DMS153 treated with DMSO at 0.1 percent for 48 hours (cell line): Measurements from ENCODE around the gene SGMS1.
"Not testable (repeated sequence)": the region's sequence is repeated elsewhere in the genome, so short reads cannot be mapped to it uniquely, and the experiment has no call there.

Experiments used
- DNase-seq: peaks from one replicate; lab custom pipeline; 2025; ENCODE audit not compliant: unreplicated experiment; lab: John Stamatoyannopoulos, UW

Gene SGMS1

DNA sequence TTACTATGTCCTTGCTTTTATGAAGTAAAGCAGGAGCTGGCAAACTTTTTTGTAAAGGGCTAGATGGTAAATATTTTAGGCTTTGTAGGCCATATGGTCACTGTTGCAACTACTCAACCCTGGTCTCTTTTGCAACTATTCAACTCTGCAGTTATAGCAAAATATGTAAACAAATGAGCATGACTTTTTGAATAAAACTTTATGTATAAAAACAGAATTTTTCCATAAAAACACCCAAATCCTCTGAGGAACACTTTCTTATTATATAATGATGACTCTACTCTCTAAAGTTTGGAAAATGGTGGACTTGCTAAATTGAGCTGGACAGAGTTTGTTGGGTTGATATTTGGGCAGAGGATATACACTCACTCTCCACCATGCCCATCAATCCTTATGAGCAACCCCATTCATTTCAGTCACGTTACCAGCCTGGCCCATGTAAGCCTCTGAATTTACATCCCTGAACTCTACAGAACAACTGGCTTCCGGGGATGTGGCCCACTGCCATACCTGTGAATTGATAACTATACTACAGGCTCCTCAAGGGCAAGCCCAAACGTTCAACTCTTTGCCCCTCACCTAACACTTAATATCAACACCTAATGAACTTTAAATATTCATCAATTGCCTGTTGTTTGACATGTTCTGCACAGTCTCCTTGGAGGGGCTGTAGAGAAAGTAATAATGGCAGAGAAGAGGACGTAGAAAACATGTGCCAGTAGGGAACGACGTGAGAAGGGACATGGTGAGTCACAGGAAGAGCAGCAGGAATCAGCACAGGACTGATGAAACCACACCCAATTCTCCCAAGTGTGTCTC lies 37.6 kb downstream of the SGMS1 start:
- DNase-seq, result no peak

DNA sequence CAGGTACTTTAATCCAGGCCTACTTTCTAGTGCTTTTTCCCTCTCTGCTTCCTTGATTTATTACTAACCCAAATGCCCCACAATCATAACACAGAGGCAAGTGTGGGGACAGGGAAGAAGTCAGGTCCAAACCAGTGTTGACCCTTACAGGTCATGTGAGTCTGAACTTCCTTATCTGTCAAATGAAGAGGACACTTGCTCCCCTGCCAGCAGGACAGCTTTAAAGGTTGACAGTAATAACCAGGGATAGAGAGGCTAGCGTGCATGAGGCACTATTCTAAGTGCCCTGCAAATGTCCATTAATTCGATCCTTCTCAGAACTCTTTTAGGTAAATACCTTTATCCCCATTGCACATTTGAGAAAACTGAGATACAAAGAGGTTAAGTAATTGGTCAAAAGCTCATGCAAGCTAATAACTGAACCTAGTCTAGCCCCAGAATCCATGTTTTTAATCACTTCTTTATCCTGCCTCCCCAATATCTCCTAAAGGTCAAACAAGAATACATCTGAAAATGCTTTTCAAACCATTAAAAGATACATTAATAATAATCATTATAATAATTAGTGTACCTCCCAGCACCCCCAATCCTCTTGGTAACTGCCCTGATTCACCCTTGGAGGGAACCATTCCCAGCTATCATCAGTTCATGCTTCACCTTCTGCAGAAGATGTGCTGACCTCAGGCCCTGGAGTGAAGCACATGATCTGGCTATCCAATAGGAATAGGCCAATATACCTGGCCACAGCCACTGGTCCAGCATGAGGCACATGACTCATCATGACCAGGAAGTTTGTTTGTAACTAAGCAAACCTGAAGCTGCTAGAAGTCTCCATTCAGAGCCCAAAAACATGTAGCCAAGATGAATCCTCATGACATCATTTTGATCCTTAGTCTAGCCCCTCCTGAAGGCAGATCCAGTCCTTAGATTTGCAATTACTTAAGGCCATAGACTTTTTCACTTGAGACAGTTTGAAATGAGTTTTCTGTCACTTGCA lies 40.7 kb downstream of the SGMS1 start:
- DNase-seq, result no peak

DNA sequence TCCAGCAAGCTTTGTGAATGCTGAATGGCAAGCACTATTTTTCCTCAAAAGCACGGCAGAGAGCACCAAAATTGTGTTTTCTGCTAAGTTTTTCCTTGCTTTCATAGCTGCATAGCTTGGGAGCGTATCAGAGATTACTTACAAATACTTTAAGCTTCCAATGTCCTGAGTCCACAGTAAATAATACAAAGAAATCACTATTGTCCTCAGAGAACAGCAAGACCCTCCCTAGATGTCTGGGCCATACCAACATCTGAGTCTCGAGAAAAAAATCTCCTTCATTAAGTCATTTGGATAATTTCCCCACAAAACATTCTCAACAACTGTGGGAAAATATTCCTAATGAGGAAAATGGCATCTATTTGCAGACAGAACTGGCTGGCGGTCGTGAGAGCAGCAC lies 41.7 kb downstream of the SGMS1 start:
- no peak for DNase-seq

DNA sequence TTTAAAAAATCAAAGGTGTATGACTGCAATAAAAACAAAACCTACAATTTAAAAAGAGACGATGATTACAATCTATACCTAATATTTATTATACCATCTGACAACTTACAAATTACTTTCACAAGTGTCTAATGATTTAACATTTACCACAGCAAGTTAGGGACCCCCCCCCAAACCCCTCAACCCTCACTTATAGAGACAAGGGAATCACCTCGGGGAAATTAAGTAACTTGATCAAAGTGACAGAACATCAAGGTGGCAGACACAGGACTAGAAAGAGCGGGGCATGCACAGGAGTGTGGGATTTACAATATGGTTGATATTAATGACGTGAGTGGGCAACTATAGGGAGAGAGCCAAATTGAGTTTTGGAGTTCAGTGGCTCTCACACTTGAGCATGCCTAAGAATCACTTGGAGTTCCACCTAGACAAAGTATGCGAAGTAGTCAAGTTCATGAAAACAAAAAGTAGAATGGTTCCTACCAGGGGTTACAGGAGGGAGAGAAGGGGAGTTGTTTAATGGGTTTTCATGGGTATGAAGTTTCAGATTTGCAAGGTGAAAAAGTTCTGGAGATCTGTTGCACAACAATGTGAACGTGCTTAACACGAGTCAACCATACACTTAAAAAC lies 43.4 kb downstream of the SGMS1 start:
- DNase-seq, result no peak

- no peak for DNase-seq
These were observed 44.1 kb downstream of the SGMS1 start for GRCh38 chr10:50579491-50580261.

DNA sequence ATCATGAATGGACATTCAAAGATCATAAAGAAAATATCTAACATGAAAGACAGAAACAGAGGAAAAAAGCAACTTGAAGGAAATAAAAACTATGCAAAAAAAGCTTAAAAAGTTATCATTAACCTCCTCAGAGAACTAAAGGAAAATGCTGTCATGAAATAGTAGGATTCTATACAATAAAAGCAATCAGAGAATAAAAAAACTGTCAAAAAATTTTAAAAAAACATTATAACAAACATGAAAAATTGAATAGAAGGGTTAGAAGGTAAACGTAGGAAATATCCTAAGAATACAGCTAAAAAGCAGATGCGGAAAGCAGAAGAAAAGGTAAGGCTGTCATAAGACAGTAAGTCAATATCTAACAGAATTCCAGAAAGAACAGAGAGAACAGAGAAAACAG lies 44.8 kb downstream of the SGMS1 start:
- DNase-seq, result no peak

DNA sequence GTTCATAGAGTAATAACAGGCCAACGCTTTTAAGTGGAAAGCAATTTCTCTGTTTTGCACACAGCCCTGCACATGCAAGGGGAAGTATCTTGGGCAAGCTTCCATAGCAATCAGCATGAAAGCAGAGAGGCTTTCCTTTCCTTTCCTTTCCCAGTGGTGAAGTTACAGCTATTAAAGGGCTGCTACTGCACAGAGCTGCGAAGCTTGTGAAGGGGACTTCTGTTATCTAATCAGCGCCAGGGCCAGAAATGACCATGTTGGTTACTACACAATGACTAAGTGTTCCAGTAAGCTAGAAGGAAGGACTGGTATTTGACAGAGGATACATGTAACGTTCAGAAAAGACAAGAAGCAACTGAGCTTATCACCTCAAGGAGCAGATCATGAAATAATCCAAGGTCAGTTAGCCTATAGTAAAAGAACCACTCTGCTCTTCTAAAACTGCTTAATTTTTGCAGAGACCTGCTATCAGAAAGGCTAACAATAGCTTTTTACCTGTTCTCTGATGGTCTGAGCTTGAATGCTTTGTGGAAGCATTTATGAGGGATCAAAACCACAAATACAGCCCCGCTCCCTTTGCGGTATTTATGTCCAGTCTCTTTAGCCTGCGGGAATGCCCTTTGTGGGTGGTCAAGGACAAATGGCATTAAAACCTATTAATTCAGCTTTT lies 45.9 kb downstream of the SGMS1 start:
- no peak for DNase-seq

GRCh38 chr10:50577010-50577409 lies 46.7 kb downstream of the SGMS1 start:
- no peak for DNase-seq

GRCh38 chr10:50576245-50576815 lies 47.4 kb downstream of the SGMS1 start:
- DNase-seq, result no peak

GRCh38 chr10:50575477-50576244 lies 48.1 kb downstream of the SGMS1 start:
- DNase-seq, result no peak

DNA sequence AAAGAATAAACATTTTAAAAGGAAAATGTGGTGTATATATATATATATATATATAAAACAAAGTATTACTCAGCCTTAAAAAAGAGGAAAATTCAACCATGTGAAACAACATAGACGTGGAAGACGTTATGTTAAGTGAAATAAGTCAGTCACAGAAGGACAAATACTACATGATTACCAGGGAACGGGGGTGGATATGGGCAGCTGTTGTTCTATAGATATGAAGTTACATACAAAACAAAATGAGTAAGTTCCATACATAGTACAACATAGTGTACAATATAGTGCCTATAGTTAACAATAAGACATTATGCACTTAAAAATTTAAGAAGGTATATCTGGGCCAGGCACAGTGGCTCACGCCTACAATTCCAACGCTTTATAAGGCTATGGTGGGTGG lies 48.8 kb downstream of the SGMS1 start:
- no peak for DNase-seq

- DNase-seq, result no peak
These were observed 49.5 kb downstream of the SGMS1 start for GRCh38 chr10:50574305-50574704.

- no peak for DNase-seq
These were observed 51.7 kb downstream of the SGMS1 start for GRCh38 chr10:50572017-50572491.

- not testable (repeated sequence) for DNase-seq
These were observed 55.0 kb downstream of the SGMS1 start for GRCh38 chr10:50568750-50569149.

- DNase-seq, result peak; percentile 54
These were observed 56.4 kb downstream of the SGMS1 start for GRCh38 chr10:50567384-50567783.

DNA sequence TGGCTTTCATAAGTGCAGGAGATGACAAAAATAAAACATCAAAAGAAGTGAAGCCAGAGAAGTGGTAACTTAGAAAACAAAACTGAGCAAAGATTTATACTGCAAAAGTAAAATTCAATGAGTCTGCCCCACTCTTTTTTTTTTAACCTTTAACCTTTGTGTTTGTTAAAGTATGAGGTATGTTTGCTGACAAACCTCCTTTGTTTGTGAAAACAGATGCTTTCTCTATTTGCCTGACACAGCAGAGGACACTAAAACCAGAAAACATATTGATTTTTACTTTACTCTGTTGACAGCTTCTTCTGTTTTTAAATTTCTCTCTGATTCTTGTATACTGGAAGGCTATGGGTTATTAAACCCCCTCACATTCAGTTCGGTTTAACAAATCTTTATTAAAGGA lies 57.6 kb downstream of the SGMS1 start:
- no peak for DNase-seq

GRCh38 chr10:50565301-50566083 lies 58.3 kb downstream of the SGMS1 start:
- DNase-seq, result no peak

DNA sequence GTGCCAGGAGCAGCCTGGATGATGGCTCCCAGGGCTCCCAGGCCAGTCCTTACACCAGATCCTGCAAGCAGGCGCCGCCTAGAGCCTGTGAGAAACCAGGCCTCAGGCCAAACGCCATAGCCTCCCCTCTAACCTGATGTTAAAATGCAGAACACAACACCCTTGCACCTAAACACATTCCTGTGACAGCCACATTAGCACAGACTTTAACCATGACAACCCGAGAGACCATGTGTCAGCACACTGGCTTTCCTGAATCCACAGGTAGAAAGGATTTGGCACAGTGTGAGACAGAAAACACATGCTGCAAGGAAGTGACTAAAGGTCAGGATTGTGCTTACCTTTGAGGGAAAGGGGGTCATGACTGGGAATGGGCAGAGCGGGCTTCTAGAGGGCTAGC lies 59.9 kb downstream of the SGMS1 start:
- no peak for DNase-seq
